B cell (primary cell): Measurements from ENCODE around the gene VPS35. TPM values are rescaled to one million over a fixed set of nuclear protein-coding genes. Genes with fewer than 3 reads are reported as not detected.

ENCODE experiments used
- ATAC-seq: fragments of 200-7000 bp; cut with Tn5 transposase; one replicate; pipeline ENCODE4 v1.10.0; 2021; ENCODE audit warnings: low read depth, mild to moderate bottlenecking, moderate number of reproducible peaks, moderate library complexity
- CTCF ChIA-PET: fragments of 350-600 bp; sonication (Branson Sonifier 250); formaldehyde crosslinking; loops from one replicate; lab custom pipeline; 2021; ENCODE audit warnings: antibody characterized with exemption, inconsistent platforms; lab: Charles Lee
- POLR2A ChIA-PET: fragments of 350-600 bp; sonication (Branson Sonifier 250); formaldehyde crosslinking; loops from one replicate; lab custom pipeline; 2021; ENCODE audit warnings: antibody characterized with exemption; lab: Charles Lee
- DNase-seq: peaks from one replicate; pipeline ENCODE4 v3.0.0; 2013
- H2AFZ ChIP-seq: 2 replicates; pipeline ENCODE4 v1.6.1; 2012; ENCODE audit warnings: mild to moderate bottlenecking, low read depth, low read length; ENCODE audit not compliant: insufficient read depth, poor library complexity, severe bottlenecking
- H3K27ac ChIP-seq, 2 donors: 1 replicate in 1 of 2; 2 replicates in 1 of 2; pipeline ENCODE4 v1.5.1; 2012 to 2013; ENCODE audit warnings: low read length in 2 of 2, mild to moderate bottlenecking in 2 of 2, moderate library complexity in 1 of 2
- H3K27me3 ChIP-seq, 4 experiments: fragments of 200-600 bp in 1 of 4; sonication (generic) in 1 of 4; replicated peaks in 1 of 4; 1 replicate in 2 of 4; 2 replicates in 2 of 4; pipeline versions ENCODE4 v1.6.1 to v1.7.0; 2013 to 2016; ENCODE audit warnings: low read length in 3 of 4, mild to moderate bottlenecking in 2 of 4, mixed read lengths in 1 of 4, moderate library complexity in 1 of 4; ENCODE audit not compliant: insufficient read depth in 4 of 4, control insufficient read depth in 3 of 4; ENCODE audit errors: control extremely low read depth in 1 of 4
- H3K36me3 ChIP-seq, 2 experiments: replicated peaks in 1 of 2; 1 replicate in 1 of 2; 2 replicates in 1 of 2; pipeline versions ENCODE4 v1.6.1 to v1.7.1; 2013; ENCODE audit warnings: low read length in 1 of 2; ENCODE audit not compliant: insufficient read depth in 2 of 2, control insufficient read depth in 1 of 2; ENCODE audit errors: control extremely low read depth in 1 of 2, extremely low read depth in 1 of 2
- H3K4me1 ChIP-seq, 2 donors: fragments of 200-600 bp in 1 of 2; sonication (generic) in 1 of 2; 1 replicate in 1 of 2; 2 replicates in 1 of 2; pipeline versions ENCODE4 v1.5.1 to v1.6.1; 2013 to 2017; ENCODE audit warnings: low read length in 2 of 2; ENCODE audit not compliant: control insufficient read depth in 2 of 2, insufficient read depth in 2 of 2
- H3K4me2 ChIP-seq: replicated peaks from 2 replicates; pipeline ENCODE3; 2012; ENCODE audit warnings: mild to moderate bottlenecking, low read depth, low read length; ENCODE audit not compliant: poor library complexity, severe bottlenecking
- H3K4me3 ChIP-seq, 5 experiments: fragments of 200-600 bp in 1 of 5; sonication (generic) in 1 of 5; 1 replicate in 3 of 5; 2 replicates in 2 of 5; pipeline versions ENCODE4 v1.5.1 to v1.7.0; 2011 to 2016; ENCODE audit warnings: low read length in 4 of 5, mild to moderate bottlenecking in 4 of 5, low read depth in 2 of 5, control low read depth in 1 of 5, moderate library complexity in 1 of 5; ENCODE audit not compliant: insufficient read depth in 1 of 5; ENCODE audit errors: control extremely low read depth in 1 of 5, extremely low read depth in 1 of 5
- H3K79me2 ChIP-seq: fragments of 200-600 bp; sonication (generic); one replicate; pipeline ENCODE4 v1.6.0; 2016; ENCODE audit warnings: low read length; ENCODE audit not compliant: control insufficient read depth, insufficient read depth
- H3K9ac ChIP-seq: fragments of 200-600 bp; sonication (generic); 2 replicates; pipeline ENCODE4 v1.6.1; 2017; ENCODE audit warnings: mild to moderate bottlenecking, low read length, moderate library complexity
- H3K9me3 ChIP-seq, 3 donors: one replicate each; pipeline versions ENCODE4 v1.6.1 to v1.7.1; 2013; ENCODE audit warnings: low read length in 2 of 3; ENCODE audit not compliant: control insufficient read depth in 2 of 3, insufficient read depth in 1 of 3; ENCODE audit errors: control extremely low read depth in 1 of 3
- H4K20me1 ChIP-seq: 2 replicates; pipeline ENCODE4 v1.6.0; 2012; ENCODE audit warnings: mild to moderate bottlenecking, low read length; ENCODE audit not compliant: insufficient read depth, control insufficient read depth, poor library complexity, severe bottlenecking
- H3K27ac Mint-ChIP-seq: one replicate; pipeline ENCODE4 v1.8.0; 2021; ENCODE audit warnings: mixed read lengths
- H3K27me3 Mint-ChIP-seq: one replicate; pipeline ENCODE4 v1.8.0; 2021; ENCODE audit warnings: mixed read lengths
- H3K4me1 Mint-ChIP-seq: one replicate; pipeline ENCODE4 v1.8.0; 2021; ENCODE audit warnings: mixed read lengths
- H3K4me3 Mint-ChIP-seq: one replicate; pipeline ENCODE4 v1.8.0; 2021; ENCODE audit warnings: mixed read lengths
- H3K9me3 Mint-ChIP-seq: one replicate; pipeline ENCODE4 v1.8.0; 2022; ENCODE audit warnings: mixed read lengths; ENCODE audit not compliant: insufficient read depth
- CTCF ChIP-seq: fragments of 200-600 bp; IDR thresholded peaks from one replicate; pipeline ENCODE4 v1.8.0; 2022; ENCODE audit warnings: antibody characterized with exemption, mild to moderate bottlenecking
- EZH2 ChIP-seq: IDR thresholded peaks from 2 replicates; pipeline ENCODE4 v1.6.1; 2012; ENCODE audit warnings: borderline replicate concordance, low read depth, mild to moderate bottlenecking, moderate library complexity, low read length; ENCODE audit not compliant: insufficient read depth, poor library complexity, severe bottlenecking
- WGBS: methylation state at CpG from one replicate; pipeline ENCODE4 v1.1.5; 2013; ENCODE audit warnings: missing lambda C conversion rate; ENCODE audit not compliant: insufficient coverage; 5-methylcytosine and 5-hydroxymethylcytosine counted together
- intact Hi-C: fragments of 100-400 bp; cut with micrococcal nuclease; formaldehyde crosslinking; loops from one replicate; pipeline ENCODE4 v1.10.0; 2022
- polyA plus RNA-seq: library from polyadenylated mRNA; depleted of rRNA; stranded (reverse); fragments of >200 nt; gene quantifications from 2 replicates; pipeline ENCODE4 v1.2.3, GENCODE V29; 2012
- total RNA-seq, 2 donors: library from RNA; stranded (reverse); fragments of 120-200 nt in 1 of 2; gene quantifications; 1 replicate in 1 of 2; 2 replicates in 1 of 2; pipeline versions ENCODE4 v1.2.3 to v1.2.4, GENCODE V29; 2013 to 2022

Gene VPS35
- total and polyA plus RNA-seq, 2 donors (not counting 1 experiment from before 2014, with no cell fraction given), result 9.5 to 120 TPM

- 95% methylated on average over 3 of the region's 4 CpGs for WGBS
- CTCF ChIA-PET, result no interaction called here
- H3K27me3 Mint-ChIP-seq, result no peaks in the 10 kb centered on the region
- Histone ChIP-seq H3K4me3 (no peak overlapping the region), H3K9ac (no peak overlapping the region), H3K9me3 (peaks cover 0 to 7% (median 3%) of the 10 kb centered on the region in 3 donors), H2AFZ (no peak overlapping the region), H3K36me3 (no peaks in the 10 kb centered on the region), H3K27me3 (peaks cover 0 to 4% (median 0%) of the 10 kb centered on the region in 4 experiments), H3K27ac (no peak overlapping the region), H4K20me1 (no peaks in the 10 kb centered on the region), H3K4me2 (no peak overlapping the region), H3K79me2 (no peaks in the 10 kb centered on the region), H3K4me1 (no peaks in the 10 kb centered on the region)
- POLR2A ChIA-PET, result interaction anchor here (0.6 kb wide), 1 partner anchor 30 kb away, joined by 3 read pairs; no protein-coding TSS in a partner anchor
- no peak for ATAC-seq
- no peak for DNase-seq
- H3K4me3 Mint-ChIP-seq, result no peak overlapping the region
- H3K27ac Mint-ChIP-seq, result no peak overlapping the region
- TF ChIP-seq CTCF, result no peak
- TF ChIP-seq EZH2, result no peak
- intact Hi-C loops, result no loop called here
- H3K4me1 Mint-ChIP-seq, result no peaks in the 10 kb centered on the region
- H3K9me3 Mint-ChIP-seq, result peaks cover 7% of the 10 kb centered on the region
Observed at GRCh38 chr16:46721885-46722284, 32.9 kb upstream of the VPS35 start.

GRCh38 chr16:46720619-46721018, 31.6 kb upstream of the VPS35 start:
- Mint-ChIP-seq H3K4me3 (no peak overlapping the region), H3K4me1 (no peaks in the 10 kb centered on the region), H3K9me3 (peaks cover 4% of the 10 kb centered on the region), H3K27me3 (no peaks in the 10 kb centered on the region), H3K27ac (no peak overlapping the region)
- POLR2A ChIA-PET, result no interaction called here
- Histone ChIP-seq H3K4me3 (no peak overlapping the region), H3K4me2 (no peak overlapping the region), H3K27me3 (peaks cover 0 to 4% (median 0%) of the 10 kb centered on the region in 4 experiments), H3K27ac (no peak overlapping the region), H2AFZ (no peak overlapping the region), H4K20me1 (no peaks in the 10 kb centered on the region), H3K4me1 (no peaks in the 10 kb centered on the region), H3K9me3 (peaks cover 0 to 6% (median 0%) of the 10 kb centered on the region in 3 donors), H3K36me3 (no peaks in the 10 kb centered on the region), H3K9ac (no peak overlapping the region), H3K79me2 (no peaks in the 10 kb centered on the region)
- 100% methylated on average over 2 of the region's 2 CpGs for WGBS
- ATAC-seq (no peak), DNase-seq (no peak)
- intact Hi-C loops, result no loop called here
- TF ChIP-seq EZH2 (no peak), CTCF (no peak)
- CTCF ChIA-PET, result no interaction called here
